DMS53 (cell line): ENCODE results near the gene BACE2.
A peak's percentile ranks its signal among the peaks of the same experiment; 100 is the strongest.
"Not testable (repeated sequence)": the region's sequence is repeated elsewhere in the genome, so short reads cannot be mapped to it uniquely, and the experiment has no call there.

Experiments used
- DNase-seq: peaks from one replicate; lab custom pipeline; 2025; lab: John Stamatoyannopoulos, UW

The BACE2 gene

DNA sequence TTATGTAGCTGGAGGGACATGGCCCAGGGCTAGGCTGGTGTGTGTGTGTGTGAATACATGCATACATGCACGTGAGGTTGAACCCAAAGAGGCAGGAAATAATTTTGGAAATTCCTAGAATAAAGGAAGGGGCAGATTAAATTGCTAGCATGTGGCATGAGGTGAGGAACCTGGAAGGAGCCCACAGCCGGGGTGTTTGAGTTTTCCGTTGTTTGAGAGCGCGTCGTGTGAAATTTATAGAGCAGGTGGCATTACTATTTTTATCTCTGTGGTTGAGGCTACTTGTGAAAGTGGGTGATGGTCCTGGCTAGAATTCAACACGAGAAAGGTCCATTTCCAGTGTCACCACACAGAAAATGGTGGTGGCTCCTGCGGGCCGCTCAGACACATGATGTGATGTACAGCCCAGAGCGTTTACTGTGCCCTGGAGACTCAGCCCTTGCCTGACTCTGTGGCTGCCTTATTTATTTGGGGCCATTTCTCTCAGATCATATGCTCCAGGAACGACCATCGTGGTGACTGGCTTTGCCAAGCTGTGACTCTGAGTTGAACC, 48.0 kb downstream of the BACE2 start:
- DNase-seq = no peak

DNA sequence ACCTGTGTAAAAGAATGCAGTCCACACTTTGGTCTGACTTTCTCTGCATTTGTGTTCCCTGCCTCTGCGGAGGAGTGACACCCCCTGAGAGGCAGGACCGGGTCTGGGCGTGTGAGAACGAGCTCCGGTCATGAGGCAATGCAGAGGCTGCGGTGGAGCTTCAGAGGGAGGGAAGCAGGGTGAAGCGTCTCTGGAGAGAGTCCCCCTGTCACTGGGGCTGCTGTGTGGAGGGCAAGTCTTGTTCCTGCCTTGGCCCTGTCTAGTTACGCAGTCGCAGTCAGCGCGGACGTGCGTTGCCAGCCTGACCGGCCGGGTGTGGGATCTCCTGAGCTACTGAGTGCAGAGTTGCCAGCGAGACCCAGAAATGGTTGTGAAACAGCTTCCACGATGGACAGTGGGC, 48.5 kb downstream of the BACE2 start:
- no peak for DNase-seq

DNA sequence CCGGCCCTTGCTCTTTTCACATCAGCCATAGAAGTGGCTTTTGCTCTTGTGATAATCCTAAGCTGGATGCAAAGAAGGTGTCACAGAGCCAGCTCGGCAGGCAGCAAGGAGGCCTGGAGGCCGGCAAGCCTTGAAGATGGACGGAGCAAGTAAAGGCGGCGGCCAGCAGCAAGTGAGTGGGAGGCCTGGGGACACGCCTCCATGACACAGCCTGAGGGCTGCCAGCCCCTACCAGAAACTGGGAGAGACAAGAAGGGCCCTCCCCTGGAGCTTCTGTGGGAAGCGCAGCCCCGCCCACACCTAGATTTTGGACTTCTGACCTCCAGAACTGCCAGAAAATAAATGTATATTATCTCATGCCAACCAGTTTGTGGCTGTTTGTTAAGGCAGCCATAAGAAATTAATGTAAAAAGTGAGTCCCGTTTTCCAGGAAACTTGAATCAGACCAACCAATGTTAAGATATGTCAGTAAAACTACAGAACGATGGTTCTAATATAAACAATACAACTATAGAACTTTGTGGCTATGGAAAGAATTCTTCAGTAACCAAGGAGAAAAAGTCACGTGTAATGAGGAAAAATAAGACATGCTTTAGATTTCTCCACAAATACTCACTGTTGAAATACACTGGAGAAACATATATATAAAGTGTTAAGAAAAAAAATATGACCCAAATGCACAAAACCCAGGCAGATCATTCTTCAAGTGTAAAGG, 49.9 kb downstream of the BACE2 start:
- no peak for DNase-seq

DNA sequence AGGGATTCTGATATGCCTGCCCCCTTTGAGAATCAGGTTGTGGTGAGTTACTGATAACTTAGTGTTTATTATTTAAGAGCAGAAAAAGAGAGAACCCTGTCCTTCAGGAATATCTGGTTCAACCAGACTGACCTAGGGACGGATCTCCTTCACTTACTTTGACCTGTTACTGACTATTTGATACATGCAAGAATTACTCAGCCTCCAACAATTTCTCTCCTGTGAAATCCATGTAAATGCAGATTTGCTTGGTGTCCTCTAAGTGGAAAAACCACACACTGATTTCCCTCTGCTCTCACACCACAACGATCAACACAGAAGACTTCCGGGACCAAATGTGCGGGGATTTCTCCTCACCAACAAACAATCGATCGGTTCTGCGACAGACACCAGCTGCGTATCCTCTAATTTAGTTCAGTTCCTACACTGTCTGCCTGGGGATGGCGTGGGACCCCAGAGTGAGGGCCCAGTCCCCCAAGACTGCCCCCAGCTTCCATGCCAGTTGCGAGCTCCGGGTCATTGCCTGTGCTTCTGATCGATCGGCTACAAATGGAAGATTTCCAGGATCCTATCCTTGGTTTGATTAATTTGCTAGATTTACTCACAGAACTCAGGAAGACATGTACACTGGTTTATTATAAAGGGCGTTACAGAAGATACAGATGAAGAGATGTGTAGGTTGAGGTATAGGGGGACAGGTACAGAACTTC, 51.7 kb downstream of the BACE2 start:
- DNase-seq = peak; percentile 47

DNA sequence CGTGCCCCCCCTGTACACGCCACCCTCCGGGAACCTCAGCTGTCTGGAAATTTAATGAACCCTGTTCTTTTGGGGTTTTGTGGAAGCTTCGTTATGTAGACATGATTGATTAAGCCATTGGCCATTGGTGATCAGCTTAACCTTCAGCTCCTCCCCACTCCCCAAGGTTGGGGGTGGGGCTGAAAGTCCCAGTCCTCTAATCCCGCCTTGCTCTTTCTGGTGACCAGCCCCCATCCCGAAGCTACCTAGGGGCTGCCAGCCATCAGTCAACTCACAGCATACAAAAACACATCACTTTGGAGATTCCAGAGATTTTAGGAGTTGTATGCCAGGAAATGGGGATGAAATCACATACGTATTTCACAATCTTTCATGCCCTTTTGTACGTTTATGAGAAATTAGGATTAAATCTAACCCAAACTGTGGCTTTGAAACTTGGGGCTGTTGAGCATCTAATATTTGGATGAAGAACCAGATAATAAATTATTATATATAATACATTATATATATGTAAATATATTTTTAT, 52.3 kb downstream of the BACE2 start:
- no peak for DNase-seq

DNA sequence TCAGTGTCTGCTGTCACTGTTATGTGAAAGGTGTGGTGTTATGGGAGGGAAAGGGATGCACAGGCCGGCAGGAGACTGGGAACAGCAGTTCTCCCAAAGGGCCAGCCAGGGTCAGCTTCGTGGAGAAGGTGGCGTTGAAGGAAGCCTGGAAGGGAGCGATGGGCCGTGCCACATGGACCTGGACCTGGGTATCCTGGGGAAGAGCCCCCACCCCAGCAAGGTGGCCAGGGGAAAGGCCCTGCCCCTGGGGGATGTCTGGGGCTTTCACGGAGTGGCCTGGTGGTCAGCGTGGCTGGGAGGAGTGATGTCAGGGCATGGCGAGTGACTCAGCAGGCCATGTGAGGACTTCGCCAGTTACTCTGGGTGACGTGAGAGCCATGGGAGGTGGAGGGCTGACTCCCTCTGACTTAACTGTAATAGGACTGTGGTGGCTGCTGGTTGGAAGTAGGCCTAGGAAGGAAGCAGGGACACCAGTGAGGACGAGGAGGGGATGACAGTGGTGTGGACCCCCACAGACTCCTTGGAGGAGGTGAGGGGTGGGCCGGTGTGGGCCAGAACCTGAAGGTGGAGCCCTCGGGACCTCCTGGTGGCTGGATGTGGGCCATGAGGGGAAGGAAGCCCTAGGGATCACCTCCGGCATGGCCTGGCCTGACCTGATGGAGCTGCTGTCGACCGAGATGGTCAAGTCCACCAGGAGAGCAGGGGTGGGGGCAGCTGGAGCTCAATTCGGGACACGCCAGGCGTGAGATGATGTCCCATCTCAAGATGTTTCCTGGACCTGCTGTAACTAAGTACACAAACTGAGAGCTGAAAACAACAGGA, 54.5 kb downstream of the BACE2 start:
- no peak for DNase-seq

DNA sequence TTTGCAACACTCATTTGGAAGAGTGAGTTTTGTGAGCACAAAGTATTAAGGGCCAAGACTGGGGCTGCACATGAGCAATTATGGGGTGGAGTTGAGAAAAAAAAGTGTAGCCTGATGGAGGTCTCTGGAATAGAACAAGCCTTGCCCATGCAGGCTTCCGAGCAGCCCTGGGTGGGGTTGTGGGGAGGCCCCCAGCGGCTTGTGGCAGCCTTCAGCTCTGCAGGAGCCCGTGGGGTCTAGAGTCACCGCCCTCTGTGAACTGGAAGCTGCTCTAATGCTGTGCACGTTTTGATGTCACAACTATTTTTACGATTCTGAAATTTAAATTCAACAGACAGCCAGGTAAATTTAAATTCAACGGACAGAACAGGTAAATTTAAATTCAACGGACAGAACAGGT, 58.9 kb downstream of the BACE2 start:
- no peak for DNase-seq

DNA sequence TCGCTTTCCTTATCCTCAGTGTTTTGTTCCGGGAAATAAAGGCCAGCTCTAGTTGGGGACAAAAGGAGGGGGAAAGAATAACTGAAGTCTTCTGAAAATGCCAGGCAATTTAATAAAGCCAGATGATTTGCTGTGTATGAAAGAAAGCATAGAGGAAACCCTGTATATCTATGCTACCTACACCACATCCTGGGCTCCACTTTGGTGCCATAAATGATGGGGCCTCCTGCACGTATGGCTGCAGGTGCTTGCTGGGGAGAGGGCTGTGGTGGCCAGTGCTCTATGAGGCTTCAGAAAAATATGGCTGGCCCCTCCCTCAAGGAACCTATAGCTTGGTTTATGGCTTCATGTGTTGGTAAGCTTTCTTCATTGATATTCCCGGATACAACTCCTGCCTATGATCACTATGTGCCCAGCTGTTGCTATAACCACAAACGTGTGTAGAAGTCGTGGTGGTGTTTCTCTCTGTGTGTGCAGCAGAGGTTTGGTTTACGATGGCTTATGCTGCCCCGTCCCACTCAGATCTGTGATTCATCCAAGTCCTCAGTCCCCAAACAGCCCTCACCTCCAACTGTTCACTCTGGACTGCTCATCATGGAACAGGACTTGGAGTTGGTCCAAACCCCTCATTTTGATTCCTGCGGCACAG, 59.5 kb downstream of the BACE2 start:
- no peak for DNase-seq

DNA sequence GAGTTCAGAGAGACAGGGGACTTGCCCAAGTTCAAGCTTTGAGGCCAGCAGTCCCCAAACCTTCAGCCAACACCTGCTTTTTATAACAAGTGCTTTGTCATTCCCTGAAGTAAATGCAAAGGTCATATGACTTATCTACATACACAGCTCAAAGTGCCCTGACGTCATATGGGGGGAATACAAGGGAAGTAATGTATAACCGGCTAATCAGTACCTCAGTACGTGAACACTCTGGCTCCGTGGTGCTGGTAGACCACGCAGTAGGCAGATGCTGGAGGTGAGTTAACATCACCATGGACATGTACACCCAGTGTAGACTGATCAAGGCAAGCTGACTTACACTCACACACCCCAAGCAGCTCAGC, 60.0 kb downstream of the BACE2 start:
- peak; percentile 58 for DNase-seq

DNA sequence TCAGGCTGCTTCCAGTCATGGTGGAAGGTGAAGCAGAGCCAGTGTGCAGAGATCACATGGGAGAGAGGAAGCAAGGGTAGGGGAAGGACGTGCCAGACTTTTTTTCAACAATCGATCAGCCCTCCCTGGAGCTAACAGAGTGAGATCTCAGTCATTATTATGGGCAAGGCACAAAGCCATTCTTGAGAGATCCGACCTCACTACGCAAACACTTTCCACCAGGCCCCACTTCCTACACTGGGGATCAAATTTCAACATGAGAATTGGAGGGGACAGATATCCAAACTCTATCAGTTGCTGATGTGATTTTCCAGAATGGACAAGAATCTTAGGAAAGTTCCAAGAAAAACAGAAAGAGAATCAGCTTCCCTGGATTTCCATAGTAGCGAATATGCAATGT, 60.5 kb downstream of the BACE2 start:
- peak; percentile 15 for DNase-seq

DNA sequence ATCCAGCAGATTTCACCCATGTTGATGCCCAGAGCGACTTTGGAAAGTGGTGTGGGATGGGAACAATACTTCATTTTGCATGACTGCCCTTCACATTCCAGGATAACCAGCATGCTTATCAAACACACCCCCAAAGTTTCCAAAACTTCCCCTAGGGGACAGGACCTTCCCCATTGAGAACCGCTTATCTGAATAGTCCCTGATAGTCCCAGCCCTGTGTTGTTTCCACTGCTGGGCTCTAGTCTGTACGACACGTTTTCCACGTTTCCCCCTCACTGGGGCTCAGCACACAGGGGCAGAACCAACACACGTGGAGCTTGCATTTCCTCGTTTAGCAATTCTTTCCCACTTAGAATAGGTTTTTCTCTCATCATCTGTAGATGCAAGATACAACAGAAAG, 61.0 kb downstream of the BACE2 start:
- DNase-seq = no peak

DNA sequence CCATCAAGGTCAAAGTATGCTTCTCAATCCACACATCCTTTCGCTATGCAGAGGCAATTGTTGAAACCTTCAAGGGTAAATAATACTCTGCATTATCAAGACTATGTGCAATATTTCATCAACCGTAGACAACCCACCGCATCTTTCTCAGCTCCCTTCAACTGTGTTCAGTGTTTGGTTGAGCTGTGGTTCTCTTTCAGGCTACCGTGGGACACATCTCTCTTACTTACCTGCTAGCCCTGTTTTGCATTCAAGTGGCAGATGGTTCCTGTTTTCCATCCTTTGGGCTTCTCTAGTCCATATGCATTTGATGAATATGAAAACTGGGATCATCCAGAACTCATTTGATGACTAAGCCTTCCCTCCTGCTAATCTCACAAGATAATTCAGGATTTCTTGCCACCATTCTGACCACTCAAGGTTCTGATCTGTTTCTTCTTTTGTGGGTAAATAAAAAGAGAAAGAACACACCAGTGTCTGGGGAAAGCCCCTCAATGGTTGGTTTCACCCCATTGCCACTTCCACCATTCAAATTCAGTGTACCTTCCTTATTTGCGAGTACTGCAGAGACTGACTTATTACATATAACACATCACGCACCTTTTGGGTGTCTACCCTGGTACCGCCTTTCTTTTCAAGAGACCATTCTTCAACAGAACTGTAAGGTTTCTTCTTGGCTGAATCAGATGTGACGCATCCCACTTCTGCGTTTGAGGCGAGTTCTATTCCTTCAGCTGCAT, 61.7 kb downstream of the BACE2 start:
- DNase-seq = no peak

DNA sequence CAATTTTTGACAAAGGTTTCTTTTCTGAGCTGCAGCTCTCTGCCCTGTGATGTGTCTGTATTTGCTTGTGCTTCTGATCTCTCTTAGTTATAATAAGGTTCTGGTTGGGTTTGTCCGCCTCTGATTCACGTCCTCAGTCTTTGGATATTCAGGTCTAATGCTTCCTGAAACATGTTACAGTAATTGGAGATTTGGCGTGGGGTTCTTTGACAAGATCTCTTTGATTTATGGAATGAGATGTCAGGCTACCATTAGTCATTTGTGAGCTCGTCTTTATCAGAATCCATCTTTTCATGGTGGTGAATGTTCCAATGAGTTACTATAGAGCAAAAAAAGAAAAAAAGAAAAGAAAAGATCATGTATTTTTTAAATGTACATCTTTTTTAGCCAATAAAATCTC, 62.5 kb downstream of the BACE2 start:
- DNase-seq = no peak

DNA sequence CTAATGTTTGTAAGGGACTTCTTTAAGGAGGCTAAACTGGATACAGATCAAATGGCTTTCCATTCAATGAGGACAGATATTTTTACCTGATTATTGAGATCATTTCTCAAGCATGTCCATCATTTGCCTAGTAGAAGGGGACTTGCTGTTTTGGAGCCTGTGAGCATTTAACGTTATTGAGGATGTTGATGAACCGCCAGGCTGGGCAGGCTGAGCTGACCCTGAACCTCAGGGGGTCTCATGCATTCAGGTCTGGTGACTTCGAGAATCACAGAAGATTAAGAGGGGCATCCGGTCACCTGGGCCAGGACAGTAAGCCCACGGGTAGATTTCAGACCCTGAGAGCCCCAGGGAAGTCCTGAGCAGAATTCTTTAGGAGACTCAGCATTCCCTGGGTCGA, 63.1 kb downstream of the BACE2 start:
- no peak for DNase-seq

DNA sequence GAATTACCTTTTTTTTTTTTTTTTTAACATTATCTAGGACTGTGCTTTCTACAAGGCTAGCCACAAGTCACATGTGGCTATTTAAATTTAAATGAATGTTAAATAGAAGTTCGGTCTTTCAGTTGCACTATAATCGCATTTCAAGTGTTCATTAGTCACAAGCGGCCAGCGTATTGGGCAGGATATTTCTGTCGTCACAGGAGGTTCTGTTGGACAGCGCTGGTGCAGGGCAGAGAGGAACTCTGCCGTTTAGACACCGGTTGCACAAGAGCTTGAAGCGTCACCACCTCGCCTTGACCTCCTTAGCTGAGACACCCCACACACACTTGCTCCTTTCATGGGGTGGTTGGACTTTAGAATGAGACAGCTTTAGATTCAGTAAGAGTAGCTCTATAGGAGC, 64.1 kb downstream of the BACE2 start:
- no peak for DNase-seq

DNA sequence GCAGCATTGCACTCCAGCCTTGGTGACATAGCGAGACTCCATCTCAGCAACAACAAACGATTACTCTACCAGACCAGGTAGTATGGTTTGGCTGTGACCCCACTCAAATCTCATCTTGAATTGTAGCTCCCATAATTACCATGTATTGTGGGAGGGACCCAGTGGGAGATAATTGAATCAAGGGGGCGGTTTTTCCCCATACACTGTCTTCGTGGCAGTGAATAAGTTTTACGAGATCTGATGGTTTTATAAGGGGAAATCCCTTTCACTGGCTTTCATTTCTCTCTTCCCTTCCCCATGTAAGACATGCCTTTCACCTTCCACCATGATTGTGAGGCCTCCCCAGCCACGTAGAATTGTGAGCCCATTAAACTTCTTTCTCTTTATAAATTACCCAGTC, 66.0 kb downstream of the BACE2 start:
- no peak for DNase-seq

DNA sequence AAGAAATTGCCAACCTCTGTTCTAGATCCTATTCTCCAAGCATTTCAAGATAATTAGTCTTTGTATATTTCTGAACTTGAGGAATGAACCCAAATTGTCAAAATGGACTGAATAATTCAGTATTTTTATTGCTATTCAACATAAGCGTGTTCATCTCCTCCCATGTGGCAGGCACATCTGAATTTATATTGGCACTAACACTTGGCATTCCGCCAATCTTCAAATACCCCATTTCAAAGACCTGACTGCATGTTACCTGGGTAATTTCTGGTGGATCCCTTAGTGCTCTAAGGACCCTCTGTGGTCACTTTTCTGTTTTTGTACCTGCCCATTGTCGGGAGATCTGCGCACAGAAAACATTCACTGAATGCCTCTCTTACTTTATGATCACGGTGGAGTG, 66.6 kb downstream of the BACE2 start:
- DNase-seq = no peak

DNA sequence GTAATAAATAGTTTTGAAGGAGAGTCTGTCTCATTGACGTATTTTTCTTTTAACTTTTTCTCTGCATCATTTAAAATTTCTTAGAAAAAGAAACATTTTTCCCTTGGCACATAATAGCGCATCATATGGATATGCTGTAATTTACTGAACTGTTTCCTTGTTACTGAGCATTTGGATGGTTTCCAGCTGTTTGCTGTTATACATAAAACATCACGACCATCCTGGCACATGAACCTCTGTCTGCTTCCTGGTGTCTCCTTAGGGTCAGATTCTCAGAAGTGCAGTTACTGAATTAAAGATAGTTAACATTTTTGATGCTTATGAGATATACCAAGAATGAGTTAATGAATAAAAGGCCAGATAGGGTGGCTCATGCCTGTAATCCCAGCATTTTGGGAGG, 67.2 kb downstream of the BACE2 start:
- DNase-seq = peak; percentile 19

DNA sequence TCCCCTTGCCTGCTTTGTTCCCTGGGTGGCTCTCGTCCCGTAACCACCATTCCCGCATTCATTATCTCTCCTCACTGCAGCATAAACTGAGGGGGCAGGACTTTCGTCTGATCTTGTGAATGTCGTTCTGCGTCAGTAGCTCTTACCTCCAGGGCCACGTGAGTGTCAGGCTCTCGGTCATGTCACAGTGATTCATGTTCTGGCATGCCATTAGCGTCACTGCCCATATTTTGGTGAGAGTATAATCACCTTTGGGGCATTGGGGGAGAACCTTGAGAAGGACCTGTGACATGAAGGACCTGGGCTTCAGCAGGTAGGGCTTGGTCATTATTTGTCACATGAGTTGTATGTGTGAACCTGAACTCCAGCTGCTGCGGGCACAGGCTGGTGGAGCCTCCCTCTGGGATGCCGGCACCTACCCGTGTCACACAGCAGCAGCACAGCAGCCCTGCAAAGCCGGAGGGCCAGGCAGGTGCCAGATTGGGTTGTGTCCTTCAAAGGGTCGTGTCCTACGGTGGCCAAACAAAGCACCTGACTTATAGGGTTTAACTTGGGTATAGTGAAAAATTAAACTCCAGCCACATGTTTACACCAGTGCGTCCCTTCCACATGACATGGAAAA, 68.5 kb downstream of the BACE2 start:
- no peak for DNase-seq

DNA sequence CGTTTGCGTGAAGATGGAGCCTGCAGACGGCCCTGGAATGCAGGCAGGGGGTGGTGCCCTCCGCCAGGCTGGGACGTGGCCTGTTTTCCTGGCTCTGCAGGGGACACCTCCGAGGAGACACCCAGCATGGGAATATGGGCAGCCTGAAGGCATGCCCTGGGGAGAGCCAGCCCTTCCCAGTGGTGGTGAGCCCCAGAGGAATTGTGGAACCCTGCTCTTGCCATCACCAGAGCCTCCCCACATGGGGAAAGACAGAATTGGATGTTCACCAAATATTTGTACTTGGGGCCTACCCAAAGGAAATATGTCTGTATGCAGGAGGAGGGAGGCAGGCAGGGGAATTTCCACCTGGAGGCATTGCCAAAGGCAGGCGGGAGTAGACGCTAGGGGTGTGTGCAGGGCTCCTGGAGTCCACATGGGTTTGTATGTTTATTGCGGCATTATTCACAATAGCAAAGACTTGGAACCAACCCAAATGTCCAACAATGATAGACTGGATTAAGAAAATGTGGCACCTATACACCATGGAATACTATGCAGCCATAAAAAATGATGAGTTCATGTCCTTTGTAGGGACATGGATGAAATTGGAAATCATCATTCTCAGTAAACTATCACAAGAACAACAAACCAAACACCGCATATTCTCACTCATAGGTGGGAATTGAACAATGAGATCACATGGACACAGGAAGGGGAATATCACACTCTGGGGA, 70.3 kb downstream of the BACE2 start:
- not testable (repeated sequence) for DNase-seq
